ENCODE data around the gene GRB10.

GRCh38 chr7:50626286-50626685, 156.4 kb downstream of the GRB10 start:
- TF ChIP-seq CTCF (IDR thresholded peaks at IDR 0.05) (no peak), POLR2A (IDR thresholded peaks at IDR 0.05) (no peak)
